Neural crest cell (in vitro differentiated cells): ENCODE measurements around the gene ZBP1. TPM values are rescaled to one million over a fixed set of nuclear protein-coding genes. Genes with fewer than 3 reads are reported as not detected.

Source experiments
- DNase-seq: peaks from one replicate; pipeline ENCODE4 v3.0.0; 2021; ENCODE audit warnings: low read depth, mixed read lengths, low spot score
- H3K27ac Mint-ChIP-seq: one replicate; pipeline ENCODE4 v1.8.0; 2021; ENCODE audit warnings: mild to moderate bottlenecking, mixed read lengths; ENCODE audit not compliant: unreplicated experiment
- H3K27me3 Mint-ChIP-seq: 2 replicates; pipeline ENCODE4 v1.8.0; 2021; ENCODE audit warnings: low read depth, mild to moderate bottlenecking, mixed read lengths
- H3K36me3 Mint-ChIP-seq: 2 replicates; pipeline ENCODE4 v1.8.0; 2021; ENCODE audit warnings: low read depth, mild to moderate bottlenecking, mixed read lengths
- H3K4me1 Mint-ChIP-seq: 2 replicates; pipeline ENCODE4 v1.8.0; 2021; ENCODE audit warnings: mixed read lengths
- H3K4me3 Mint-ChIP-seq: one replicate; pipeline ENCODE4 v1.8.0; 2021; ENCODE audit warnings: mild to moderate bottlenecking, mixed read lengths
- H3K9me3 Mint-ChIP-seq: 2 replicates; pipeline ENCODE4 v1.8.0; 2021; ENCODE audit warnings: mixed read lengths
- total RNA-seq: library from RNA; stranded (reverse); gene quantifications from 2 replicates; pipeline ENCODE4 v1.2.1, GENCODE V29; 2021
- TF ChIP-seq, protein P1 (sequence below): fragments of 200-600 bp; sonication (generic); conservative IDR thresholded peaks from 2 replicates; pipeline ENCODE4 v1.5.0; 2021; ENCODE audit warnings: antibody characterized with exemption, mild to moderate bottlenecking

ZBP1 gene
- total RNA-seq, 1 donor from 2014 or later, result not detected

DNA sequence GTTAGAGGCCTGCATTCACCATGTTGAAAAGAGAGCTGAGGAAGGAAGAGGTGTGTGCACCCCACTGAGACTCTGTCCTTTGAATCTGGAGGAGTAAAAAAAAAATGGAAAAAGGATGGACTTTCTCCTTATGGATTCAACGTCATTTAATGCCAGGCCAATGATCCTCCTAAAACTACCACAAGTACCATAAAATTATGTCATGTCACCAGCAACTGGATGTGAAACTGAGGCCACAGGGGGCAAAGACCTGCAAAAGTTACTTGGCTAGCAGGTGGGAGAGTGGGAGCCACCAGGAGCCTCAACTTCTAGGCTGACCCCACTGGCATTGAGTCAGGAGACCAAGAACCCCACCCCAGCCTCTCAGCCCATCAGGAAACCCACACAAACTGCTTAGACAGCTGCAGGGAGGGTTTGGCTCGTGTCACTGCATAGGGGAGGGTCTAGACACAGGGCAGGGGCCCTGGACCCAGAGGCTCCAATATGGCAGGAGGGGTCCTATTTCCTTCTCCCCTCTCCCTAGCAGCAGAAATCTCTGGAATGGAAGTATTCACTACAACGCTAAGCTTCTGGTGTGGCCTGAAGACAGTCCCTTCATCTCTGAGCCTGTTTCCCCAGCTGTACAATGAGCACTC lies 48.3 kb downstream of the ZBP1 start:
- H3K9me3 Mint-ChIP-seq, result peaks cover 3% of the 10 kb centered on the region
- no peak overlapping the region for H3K27ac Mint-ChIP-seq
- TF ChIP-seq, protein P1, sequence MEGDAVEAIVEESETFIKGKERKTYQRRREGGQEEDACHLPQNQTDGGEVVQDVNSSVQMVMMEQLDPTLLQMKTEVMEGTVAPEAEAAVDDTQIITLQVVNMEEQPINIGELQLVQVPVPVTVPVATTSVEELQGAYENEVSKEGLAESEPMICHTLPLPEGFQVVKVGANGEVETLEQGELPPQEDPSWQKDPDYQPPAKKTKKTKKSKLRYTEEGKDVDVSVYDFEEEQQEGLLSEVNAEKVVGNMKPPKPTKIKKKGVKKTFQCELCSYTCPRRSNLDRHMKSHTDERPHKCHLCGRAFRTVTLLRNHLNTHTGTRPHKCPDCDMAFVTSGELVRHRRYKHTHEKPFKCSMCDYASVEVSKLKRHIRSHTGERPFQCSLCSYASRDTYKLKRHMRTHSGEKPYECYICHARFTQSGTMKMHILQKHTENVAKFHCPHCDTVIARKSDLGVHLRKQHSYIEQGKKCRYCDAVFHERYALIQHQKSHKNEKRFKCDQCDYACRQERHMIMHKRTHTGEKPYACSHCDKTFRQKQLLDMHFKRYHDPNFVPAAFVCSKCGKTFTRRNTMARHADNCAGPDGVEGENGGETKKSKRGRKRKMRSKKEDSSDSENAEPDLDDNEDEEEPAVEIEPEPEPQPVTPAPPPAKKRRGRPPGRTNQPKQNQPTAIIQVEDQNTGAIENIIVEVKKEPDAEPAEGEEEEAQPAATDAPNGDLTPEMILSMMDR, result no peak
- H3K4me1 Mint-ChIP-seq, result peaks cover 13% of the 10 kb centered on the region
- no peak for DNase-seq
- H3K4me3 Mint-ChIP-seq, result no peak overlapping the region
- peaks cover 10% of the 10 kb centered on the region for H3K27me3 Mint-ChIP-seq
- H3K36me3 Mint-ChIP-seq, result no peaks in the 10 kb centered on the region

DNA sequence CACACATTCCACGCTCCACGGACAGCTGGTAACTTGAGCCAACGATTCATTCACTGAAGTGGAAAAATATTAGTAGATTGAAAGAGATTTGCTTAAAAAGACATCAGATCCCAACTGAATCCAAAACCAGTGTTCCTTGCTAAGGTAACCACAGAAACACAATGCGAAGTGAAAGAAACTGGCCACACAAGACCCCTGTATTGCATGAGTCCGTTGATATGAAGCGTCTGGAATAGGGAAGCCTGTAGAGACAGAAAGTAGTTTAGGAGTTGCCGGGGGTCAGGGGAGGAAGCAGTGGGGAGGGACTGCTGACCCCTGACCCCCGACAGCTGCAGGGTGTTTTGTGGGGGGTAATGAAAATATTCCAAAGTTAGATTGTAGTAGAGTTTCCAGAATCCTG lies 49.3 kb downstream of the ZBP1 start:
- Mint-ChIP-seq H3K9me3 (peaks cover 3% of the 10 kb centered on the region), H3K4me1 (peaks cover 13% of the 10 kb centered on the region), H3K27ac (no peak overlapping the region), H3K4me3 (no peak overlapping the region), H3K36me3 (no peaks in the 10 kb centered on the region), H3K27me3 (peaks cover 13% of the 10 kb centered on the region)
- no peak for DNase-seq
- TF ChIP-seq, protein P1, result no peak

DNA sequence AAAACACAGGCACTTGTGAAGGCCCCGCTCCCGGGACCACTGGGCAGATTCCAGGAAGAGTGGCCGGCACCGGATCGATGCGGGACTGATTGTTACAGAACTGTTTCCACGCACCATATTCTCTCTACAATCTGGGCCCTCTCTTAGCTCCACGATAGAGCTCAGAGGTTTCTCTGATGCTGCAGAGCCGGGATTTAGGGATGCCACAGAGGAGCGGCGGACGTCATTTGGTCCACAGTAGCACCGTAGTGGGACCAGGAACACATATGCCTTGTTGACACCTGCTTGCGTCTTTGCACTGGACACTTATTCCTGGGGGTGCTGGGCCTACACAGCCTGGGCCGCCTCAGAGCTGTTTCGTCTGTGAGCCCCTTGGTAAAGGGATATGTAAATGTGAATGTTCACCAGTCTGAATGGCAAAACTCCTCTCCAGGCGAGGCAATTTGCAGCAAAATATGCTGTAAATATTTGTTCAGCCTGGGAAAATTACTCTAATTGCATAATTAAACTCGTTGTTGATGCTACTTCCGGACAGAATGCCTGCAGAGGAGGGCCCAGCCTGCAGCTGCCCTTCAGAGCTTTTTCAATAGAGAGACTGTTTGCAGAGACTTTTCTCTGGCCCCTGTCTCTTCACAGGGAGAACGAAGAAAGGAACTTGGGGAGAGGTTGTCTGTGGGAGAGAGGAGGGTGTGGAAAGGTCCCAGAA lies 49.9 kb downstream of the ZBP1 start:
- no peak overlapping the region for H3K4me3 Mint-ChIP-seq
- H3K27me3 Mint-ChIP-seq, result peaks cover 13% of the 10 kb centered on the region
- H3K36me3 Mint-ChIP-seq, result no peaks in the 10 kb centered on the region
- peaks cover 3% of the 10 kb centered on the region for H3K9me3 Mint-ChIP-seq
- H3K27ac Mint-ChIP-seq, result peak overlapping the region; percentile 50
- peaks cover 13% of the 10 kb centered on the region for H3K4me1 Mint-ChIP-seq
- TF ChIP-seq, protein P1, result no peak
- DNase-seq, result no peak

DNA sequence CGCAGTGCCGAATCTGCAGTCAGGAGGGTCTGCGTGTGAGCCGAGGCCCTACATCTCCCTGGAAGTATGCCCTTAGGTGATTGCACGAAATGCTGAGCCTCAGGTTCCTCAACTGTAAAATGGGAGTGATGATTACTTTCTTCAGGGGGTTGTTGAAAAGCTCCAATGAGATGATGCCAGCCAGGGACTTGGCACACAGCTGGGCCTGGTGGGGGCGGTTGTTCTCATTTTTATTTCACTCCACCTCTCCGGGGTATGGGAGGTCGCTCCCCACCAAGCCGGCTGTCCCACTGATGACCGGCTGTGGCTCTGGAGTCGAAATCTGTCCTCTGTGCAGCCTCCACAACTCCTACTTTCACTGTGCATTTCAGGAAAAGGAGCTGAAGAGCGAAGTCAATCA lies 51.3 kb downstream of the ZBP1 start:
- Mint-ChIP-seq H3K36me3 (no peaks in the 10 kb centered on the region), H3K27me3 (peaks cover 10% of the 10 kb centered on the region)
- no peak for DNase-seq

DNA sequence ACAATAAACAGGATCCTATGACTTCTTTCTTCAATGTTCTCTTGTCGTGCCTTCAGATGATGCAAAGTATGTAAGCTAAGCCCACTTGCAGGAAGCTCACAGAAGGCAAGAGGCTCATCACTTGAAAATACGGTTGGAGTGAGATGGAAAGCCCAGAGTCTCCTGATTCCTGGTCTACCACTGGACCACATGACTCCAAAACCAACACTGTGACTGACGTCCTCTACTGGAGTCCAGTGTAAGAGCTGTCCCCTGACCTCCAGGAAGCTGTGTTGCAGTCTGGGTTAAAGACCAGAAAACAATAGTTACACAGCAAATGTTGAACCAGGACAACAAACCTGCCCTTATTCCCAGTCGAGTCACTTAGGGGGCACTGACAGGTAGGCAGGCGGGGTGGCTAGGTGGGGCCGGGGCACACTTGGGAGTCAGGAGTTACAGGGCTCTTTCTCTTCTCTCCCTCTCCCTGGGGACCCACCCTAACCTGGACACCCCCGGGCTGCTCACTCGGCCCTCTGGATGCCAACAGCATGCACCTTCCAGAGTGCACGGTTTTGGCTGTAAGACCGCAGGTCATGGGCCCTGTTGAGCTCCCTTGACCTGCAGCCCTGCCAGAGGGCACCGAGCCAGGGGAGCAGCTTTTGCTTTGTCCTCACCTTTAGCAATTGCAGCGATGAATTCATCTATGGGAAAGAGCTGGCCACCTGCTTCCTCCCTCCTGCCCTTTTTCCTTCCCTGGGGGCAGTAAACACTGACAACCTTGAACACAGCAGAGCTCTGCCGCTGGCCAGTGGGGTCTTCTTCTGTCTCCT lies 51.9 kb downstream of the ZBP1 start:
- Mint-ChIP-seq H3K4me1 (peaks cover 10% of the 10 kb centered on the region), H3K27me3 (peaks cover 7% of the 10 kb centered on the region), H3K27ac (no peak overlapping the region), H3K4me3 (no peak overlapping the region), H3K9me3 (peaks cover 3% of the 10 kb centered on the region), H3K36me3 (no peaks in the 10 kb centered on the region)
- DNase-seq, result no peak
- TF ChIP-seq, protein P1, result no peak

More for the DNA sequence above, 51.3 kb downstream of the ZBP1 start:
- Mint-ChIP-seq H3K4me3 (no peak overlapping the region), H3K9me3 (peaks cover 3% of the 10 kb centered on the region), H3K27ac (no peak overlapping the region), H3K4me1 (peaks cover 13% of the 10 kb centered on the region)
- TF ChIP-seq, protein P1, result no peak
